NCI-H526 (cell line): ENCODE results near the gene TAF3.

Experiments used
- DNase-seq, 2 experiments: peaks; one replicate each; lab custom pipeline; 2025; lab: John Stamatoyannopoulos, UW

Gene TAF3

DNA sequence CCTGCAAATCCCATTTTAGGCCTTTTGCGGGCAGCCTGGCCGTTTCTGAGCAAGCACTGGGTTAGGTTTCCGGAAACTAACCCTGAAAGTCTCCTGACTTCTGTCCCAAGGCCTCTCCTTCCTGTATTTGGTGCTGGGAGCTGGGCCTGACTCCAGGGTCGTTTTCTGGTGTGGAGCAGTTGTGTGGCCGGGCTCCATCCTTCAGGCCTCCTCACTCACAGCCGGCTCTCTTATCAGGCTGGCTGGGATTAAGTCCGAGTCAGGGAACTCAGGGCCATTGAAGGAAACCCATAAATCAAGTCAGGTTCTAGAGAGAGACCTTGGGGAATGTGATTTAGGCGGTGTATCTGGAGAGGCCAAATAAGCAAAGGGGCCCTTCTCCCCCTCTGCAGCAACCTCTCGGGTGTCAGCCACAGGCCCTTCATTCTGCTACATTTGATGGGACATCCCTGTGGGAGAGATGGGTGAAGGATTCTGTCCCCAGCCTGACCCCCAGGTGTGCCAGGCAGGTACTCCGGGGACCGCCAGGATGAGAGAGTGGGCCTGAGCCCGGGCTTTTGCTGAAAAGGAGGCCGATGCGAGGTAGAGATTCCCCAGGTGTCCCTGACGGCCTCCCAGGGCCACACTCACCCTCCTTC is 239.4 kb downstream of the TAF3 start:
- no peak for DNase-seq

DNA sequence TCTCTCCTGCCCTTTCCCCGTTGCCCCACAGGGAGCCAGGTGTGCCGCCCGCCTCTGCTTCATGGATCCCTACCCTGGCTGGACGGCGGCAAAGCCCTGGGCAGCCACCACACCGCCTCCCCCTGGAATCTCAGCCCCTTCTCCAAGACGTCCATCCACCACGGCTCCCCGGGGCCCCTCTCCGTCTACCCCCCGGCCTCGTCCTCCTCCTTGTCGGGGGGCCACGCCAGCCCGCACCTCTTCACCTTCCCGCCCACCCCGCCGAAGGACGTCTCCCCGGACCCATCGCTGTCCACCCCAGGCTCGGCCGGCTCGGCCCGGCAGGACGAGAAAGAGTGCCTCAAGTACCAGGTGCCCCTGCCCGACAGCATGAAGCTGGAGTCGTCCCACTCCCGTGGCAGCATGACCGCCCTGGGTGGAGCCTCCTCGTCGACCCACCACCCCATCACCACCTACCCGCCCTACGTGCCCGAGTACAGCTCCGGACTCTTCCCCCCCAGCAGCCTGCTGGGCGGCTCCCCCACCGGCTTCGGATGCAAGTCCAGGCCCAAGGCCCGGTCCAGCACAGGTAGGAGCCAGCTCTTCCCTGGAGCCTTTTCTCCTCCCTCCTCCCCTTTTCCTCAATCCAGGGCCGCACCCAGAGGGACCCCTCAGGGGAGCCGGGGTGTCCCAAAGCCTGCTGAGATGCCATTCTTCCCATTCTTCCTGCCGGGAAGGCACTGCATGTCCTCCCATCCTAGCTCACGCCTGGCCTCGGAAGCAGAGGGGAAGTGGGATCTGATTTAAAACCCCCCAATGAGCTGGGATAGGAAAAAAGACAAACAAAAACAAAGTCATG is 240.2 kb downstream of the TAF3 start:
- no peak for DNase-seq

DNA sequence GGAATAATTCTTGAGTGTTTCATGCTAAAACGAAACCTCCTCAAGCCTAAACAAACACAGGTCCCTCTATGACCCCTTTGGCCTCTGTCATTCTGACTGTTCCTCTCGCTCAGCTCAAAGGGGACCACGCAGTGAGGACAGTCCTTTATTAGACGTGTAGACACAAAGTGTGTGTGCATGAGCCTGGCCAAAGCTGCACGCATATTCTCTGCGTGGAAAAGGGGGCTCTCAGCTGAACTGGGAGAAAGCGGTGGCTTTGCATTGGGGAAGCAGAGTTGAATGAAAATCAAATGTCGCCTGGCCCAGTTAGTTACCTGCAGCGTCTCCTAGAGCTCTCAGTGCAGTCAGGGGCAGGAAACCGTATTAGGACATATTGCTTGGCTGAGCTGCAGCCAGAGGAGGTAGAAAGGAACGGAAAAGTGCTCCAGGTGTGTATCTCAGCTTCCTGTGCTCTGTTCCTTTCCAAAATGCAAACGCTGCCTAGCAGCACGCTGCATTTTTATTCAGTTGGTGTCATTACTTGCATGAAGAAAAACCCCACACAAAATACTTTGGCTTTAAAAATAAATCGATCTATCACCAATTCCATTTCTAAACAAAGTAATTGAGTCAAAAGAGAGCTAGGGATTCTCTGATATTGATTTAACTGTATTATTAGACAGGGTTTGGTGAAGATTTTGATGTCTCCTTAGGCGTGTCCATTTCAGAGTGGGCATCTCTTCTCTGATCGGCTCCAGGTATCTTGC is 241.1 kb downstream of the TAF3 start:
- DNase-seq, result no peak

DNA sequence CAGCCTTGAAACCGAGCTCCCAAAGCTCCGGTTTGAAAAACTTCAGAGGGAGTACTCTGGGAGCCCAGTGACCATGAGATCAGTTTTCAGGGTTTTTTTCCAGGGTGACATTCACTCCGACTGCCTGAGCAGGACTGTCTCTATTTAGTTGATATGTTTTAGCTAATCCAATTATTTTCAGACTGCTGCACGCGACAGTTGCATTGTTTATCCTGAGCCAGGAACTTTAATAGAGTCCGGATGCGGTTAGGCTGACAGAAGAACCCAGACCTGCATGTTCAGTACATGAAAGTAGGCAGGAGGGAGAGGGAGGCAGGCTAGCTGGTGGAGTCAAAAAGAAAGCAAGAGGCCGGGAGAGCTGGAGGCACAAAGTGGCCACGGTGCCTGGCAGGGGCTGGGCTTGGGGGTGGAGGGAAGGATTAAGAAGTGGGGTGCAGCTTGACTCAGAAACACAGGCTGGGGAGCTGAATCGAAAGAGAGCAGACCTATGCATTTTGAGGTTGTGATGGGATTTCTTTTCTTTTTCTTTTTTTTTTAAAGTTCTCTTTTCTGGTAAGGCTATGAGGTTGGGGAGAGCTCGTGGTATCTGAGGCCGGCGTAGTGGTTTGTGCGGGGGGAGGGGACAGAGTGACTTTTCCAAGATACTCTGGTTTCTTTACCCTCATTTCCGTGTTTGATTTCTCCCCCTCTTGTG is 241.9 kb downstream of the TAF3 start:
- no peak for DNase-seq

DNA sequence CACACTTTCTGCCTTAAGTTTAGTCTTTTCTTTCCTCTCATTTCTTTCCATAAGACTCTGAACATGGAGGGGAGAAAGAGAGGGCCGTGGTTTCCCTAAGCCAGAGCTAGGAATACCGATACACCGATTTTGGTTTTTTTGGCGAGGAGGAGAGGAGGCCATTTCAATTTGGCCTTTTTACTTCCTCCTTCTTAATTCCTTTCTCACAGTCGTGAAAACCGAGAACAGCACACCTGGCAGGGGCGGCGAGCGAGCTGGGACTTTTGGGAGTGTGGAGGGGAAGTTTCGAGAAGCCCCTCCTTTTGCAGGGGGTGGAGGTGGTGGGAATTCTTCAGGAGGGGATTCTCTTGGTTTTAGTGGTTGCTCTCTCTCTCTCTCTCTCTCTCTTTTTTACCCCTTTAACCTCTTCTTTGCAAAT is 242.4 kb downstream of the TAF3 start:
- no peak for DNase-seq

DNA sequence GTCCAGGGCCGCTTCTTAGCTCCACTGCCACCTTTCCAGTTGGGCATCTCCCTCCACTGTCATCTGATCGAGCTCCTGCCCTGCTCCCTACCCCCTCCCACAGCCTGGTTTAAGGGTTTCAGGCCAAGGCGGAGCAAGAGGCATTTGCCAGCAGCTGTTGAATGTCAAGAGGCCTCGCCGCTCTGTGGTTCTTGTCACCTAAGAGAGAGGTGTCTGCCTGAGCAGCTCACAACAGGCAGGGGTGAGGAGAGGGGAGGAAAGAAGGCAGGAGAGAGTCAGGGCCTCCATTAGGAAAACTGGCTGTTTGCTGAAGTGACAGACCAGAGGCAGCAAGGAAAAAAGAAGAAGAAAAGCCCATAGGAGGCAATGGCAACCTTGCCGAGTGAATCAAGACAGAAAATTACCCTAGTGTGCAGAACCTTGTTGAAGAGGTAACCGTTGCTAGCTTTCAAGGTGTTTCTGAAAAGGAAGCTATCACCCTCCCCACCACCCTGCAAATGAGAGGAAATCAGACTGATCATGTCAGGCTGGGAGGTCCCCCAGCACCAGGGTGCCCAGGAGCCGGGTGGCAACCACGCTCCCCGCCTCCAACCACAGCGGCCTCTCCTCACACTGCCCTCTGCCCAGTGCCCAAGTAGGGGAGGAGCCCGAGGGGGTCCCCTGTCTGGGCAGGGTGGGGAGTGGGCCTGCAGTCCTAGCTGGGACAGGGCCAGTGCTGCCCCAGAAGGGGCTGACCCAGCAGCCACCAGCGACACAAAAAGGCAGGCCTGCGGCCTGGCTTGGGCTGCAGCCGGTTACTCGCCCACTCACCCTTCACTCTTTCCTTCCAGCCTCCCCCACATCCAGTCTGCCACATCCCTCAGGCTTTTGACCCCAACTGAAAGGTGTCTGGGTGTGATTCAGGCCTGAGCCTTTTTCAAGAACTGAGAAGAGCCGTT is 243.2 kb downstream of the TAF3 start:
- no peak for DNase-seq

DNA sequence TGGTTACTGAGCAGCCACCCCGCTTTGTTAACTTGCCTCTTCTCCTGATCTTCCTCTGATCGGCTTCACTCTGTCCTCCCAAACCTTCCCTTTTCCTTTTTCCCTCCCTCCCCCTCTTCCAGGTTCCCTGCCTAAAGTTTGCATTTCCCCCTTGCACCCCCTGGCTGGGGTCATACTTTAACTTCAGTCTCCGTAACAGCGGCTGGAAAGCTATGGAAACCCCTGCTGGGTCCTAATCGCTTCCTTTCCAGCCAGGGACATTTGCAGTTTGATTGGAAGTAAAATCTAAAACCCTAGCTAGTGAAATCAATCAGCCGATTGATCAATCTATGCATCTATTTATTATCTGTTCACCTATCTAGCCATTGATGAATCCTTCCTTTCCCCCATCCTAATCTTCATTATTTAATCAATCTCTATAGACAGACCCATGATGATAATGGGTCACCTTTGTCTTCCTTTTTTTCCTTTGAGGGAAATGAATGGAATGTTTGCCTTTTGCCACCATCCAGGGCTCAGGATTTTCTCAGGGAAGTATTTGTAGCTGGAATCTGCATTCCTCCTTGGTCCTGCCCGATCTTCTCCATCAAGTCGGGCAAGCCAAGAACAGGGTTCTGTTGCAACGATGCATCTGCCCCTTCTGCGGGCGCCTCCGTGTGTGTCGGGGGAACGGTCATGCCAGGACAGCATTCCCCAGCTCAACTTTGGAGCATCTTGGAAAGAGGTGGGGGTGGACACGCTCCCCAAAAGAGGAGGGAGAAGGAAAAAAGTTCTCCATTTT is 245.0 kb downstream of the TAF3 start:
- DNase-seq, result no peak

DNA sequence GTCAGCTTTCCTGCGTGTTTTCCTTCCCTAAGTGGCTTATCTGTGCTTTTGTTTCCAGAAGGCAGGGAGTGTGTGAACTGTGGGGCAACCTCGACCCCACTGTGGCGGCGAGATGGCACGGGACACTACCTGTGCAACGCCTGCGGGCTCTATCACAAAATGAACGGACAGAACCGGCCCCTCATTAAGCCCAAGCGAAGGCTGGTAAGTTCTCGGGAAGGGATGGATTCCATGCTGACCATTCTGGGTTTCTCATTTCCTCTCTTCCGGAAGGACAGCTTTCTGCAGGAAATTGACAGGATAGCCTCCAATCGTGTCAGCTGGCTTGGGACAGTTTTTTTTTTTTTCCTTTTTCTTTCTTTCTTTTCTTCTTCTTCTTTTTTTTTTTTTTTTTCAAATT is 245.6 kb downstream of the TAF3 start:
- no peak for DNase-seq

DNA sequence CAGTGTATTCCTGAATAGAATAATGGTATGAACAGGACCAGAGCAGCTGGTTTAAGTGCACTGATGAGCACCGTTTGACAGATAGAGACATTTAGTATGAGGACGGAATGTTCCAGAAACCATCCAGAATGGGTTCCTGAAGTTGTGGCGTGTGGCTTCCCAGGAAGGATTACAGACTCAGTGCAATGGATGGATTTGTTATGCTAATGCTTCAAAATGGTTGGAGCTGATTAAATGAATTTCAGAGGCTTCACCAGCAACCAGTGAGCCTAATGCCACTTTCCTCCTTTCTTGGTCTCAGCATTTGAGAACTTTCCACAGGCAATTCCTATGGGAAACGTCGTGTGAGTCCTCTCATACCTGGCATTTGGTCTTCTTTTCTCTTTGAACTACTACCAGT is 246.1 kb downstream of the TAF3 start:
- DNase-seq, result no peak

DNA sequence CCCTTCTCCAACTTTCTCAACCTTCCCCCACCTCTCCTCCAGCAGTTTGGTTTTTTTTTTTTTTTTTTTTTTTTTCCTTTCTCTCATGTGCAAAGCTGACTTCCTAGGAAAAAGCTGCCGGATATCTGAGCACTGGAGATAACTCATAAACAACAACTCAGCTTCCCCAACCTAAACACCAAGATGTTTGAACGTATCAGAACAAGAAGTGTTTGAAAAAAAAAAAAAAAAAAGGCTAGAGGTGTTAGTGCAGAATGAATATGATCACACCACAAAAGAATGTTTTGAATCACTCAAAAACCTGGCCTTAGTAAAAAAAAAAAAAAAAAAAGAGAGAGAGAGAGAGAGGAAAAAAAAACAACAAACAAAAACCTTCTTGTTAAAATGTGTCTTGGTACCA is 247.3 kb downstream of the TAF3 start:
- no peak for DNase-seq

DNA sequence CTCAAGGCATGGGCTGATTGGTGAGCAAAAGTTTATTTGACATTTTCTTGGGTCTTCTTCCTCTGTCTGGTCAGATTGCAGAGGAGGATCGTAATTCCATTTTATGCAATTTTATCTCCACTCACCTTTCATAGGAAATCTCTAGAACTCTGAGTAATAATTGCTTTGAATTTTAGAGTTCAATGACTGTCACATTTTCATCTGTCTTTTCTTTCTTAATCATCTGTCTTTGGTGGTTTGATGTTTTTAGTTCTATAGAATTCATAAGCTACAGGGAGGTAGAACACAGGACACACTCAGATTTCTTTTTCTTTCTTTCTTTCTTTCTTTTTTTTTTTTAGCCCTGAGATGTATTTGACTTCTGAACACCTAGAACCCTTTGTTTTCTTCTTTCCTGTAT is 247.8 kb downstream of the TAF3 start:
- DNase-seq, result no peak
